GM23338 (cell line): ENCODE measurements around the gene SST. TPM values are rescaled to one million over a fixed set of nuclear protein-coding genes. Genes with fewer than 3 reads are reported as not detected.

Experiments
- ATAC-seq: fragments of 200-7000 bp; cut with Tn5 transposase; 3 replicates; pipeline ENCODE4 v1.9.1; 2020
- DNase-seq: peaks from one replicate; pipeline ENCODE4 v3.0.0-alpha.2; 2015; ENCODE audit warnings: low spot score
- H2AFZ ChIP-seq: fragments of 200-600 bp; sonication (generic); 2 replicates; pipeline ENCODE4 v1.8.0; 2016; ENCODE audit warnings: antibody characterized with exemption, mild to moderate bottlenecking, moderate library complexity
- H3F3A ChIP-seq: fragments of 200-600 bp; sonication (generic); replicated peaks from 2 replicates; pipeline ENCODE4 v1.8.0; 2017; ENCODE audit warnings: antibody characterized with exemption, mixed run types, low read depth
- H3K27ac ChIP-seq: fragments of 200-600 bp; sonication (generic); 2 replicates; pipeline ENCODE4 v1.6.1; 2016; ENCODE audit warnings: low read depth
- H3K27me3 ChIP-seq: fragments of 200-600 bp; sonication (generic); 2 replicates; pipeline ENCODE4 v1.8.0; 2016; ENCODE audit warnings: mild to moderate bottlenecking, mixed run types, moderate library complexity; ENCODE audit not compliant: insufficient read depth
- H3K36me3 ChIP-seq: fragments of 200-600 bp; sonication (generic); 2 replicates; pipeline ENCODE4 v1.8.0; 2016; ENCODE audit warnings: mild to moderate bottlenecking; ENCODE audit not compliant: insufficient read depth
- H3K4me1 ChIP-seq: fragments of 200-600 bp; sonication (generic); 2 replicates; pipeline ENCODE4 v1.8.0; 2016; ENCODE audit warnings: mild to moderate bottlenecking, moderate library complexity; ENCODE audit not compliant: insufficient read depth
- H3K4me2 ChIP-seq: fragments of 200-600 bp; sonication (generic); 2 replicates; pipeline ENCODE4 v1.7.1; 2017; ENCODE audit warnings: mixed run types
- H3K4me3 ChIP-seq: fragments of 200-600 bp; sonication (generic); 2 replicates; pipeline ENCODE4 v1.6.1; 2016; ENCODE audit warnings: mixed run types
- H3K79me2 ChIP-seq: fragments of 200-600 bp; sonication (generic); replicated peaks from 2 replicates; pipeline ENCODE4 v1.8.0; 2017; ENCODE audit warnings: mild to moderate bottlenecking; ENCODE audit not compliant: insufficient read depth
- H3K9me2 ChIP-seq: fragments of 200-600 bp; sonication (generic); 2 replicates; pipeline ENCODE4 v1.8.0; 2017; ENCODE audit not compliant: insufficient read depth
- H4K20me1 ChIP-seq: fragments of 200-600 bp; sonication (generic); replicated peaks from 2 replicates; pipeline ENCODE4 v1.8.0; 2017; ENCODE audit warnings: mild to moderate bottlenecking; ENCODE audit not compliant: insufficient read depth
- H3K27ac Mint-ChIP-seq: 2 replicates; pipeline ENCODE4 v1.8.0; 2020; ENCODE audit warnings: inconsistent platforms, mild to moderate bottlenecking, moderate library complexity, mixed read lengths
- H3K27me3 Mint-ChIP-seq: 3 replicates; pipeline ENCODE4 v1.8.0; 2022; ENCODE audit warnings: low read depth, mild to moderate bottlenecking, moderate library complexity, mixed read lengths, inconsistent platforms; ENCODE audit not compliant: insufficient read depth, poor library complexity
- H3K36me3 Mint-ChIP-seq: 3 replicates; pipeline ENCODE4 v1.8.0; 2021; ENCODE audit warnings: low read depth, mild to moderate bottlenecking, inconsistent platforms, moderate library complexity, mixed read lengths
- H3K4me1 Mint-ChIP-seq: 3 replicates; pipeline ENCODE4 v1.8.0; 2020; ENCODE audit warnings: mild to moderate bottlenecking, inconsistent platforms, mixed read lengths
- H3K4me3 Mint-ChIP-seq: 3 replicates; pipeline ENCODE4 v1.8.0; 2021; ENCODE audit warnings: moderate library complexity, mild to moderate bottlenecking, inconsistent platforms, mixed read lengths
- H3K9me3 Mint-ChIP-seq: 3 replicates; pipeline ENCODE4 v1.8.0; 2020; ENCODE audit warnings: moderate library complexity, mild to moderate bottlenecking, inconsistent platforms, mixed read lengths
- CREB1 ChIP-seq: fragments of 250-450 bp; sonication (Bioruptor Pico); IDR thresholded peaks from 2 replicates; pipeline ENCODE4 v1.5.0; 2020; ENCODE audit warnings: low read depth, mild to moderate bottlenecking, moderate library complexity
- ETS1 ChIP-seq: IDR thresholded peaks from 2 replicates; pipeline ENCODE4 v1.6.1; 2016; ENCODE audit warnings: antibody characterized with exemption
- EZH2 ChIP-seq: fragments of 200-600 bp; sonication (generic); IDR thresholded peaks from one replicate; pipeline ENCODE4 v1.8.0; 2017; ENCODE audit warnings: antibody characterized with exemption, mild to moderate bottlenecking, low read depth; ENCODE audit not compliant: unreplicated experiment
- EZH2phosphoT487 ChIP-seq: fragments of 200-600 bp; sonication (generic); IDR thresholded peaks from one replicate; pipeline ENCODE4 v1.8.1; 2018; ENCODE audit warnings: antibody characterized with exemption; ENCODE audit not compliant: unreplicated experiment
- JUNB ChIP-seq: IDR thresholded peaks from one replicate; pipeline ENCODE4 v1.6.1; 2016; ENCODE audit warnings: antibody characterized with exemption; ENCODE audit not compliant: unreplicated experiment
- NANOG ChIP-seq: IDR thresholded peaks from 2 replicates; pipeline ENCODE4 v1.6.1; 2016; ENCODE audit warnings: antibody characterized with exemption, borderline replicate concordance
- POLR2AphosphoS5 ChIP-seq: IDR thresholded peaks from 2 replicates; pipeline ENCODE4 v1.6.1; 2016; ENCODE audit warnings: antibody characterized with exemption, low read depth
- STAT1 ChIP-seq: IDR thresholded peaks from one replicate; pipeline ENCODE4 v1.6.1; 2016; ENCODE audit warnings: antibody characterized with exemption; ENCODE audit not compliant: unreplicated experiment
- ZNF114 ChIP-seq: fragments of 250-450 bp; sonication (Bioruptor Pico); IDR thresholded peaks from 2 replicates; pipeline ENCODE4 v1.5.0; 2020; ENCODE audit warnings: mild to moderate bottlenecking, moderate library complexity
- ZNF331 ChIP-seq: fragments of 250-450 bp; sonication (Bioruptor Pico); IDR thresholded peaks from 2 replicates; pipeline ENCODE4 v1.5.0; 2020; ENCODE audit warnings: low read depth, mild to moderate bottlenecking, moderate library complexity
- ZNF462 ChIP-seq: fragments of 250-450 bp; sonication (Bioruptor Pico); IDR thresholded peaks from 2 replicates; pipeline ENCODE4 v1.5.0; 2020; ENCODE audit warnings: mild to moderate bottlenecking, moderate library complexity
- polyA plus RNA-seq: library from polyadenylated mRNA; unstranded; fragments of >200 nt; fragmentation: Nextera tagmentation; extraction: Ambion mirVana; gene quantifications from 2 replicates; pipeline ENCODE4 v1.2.1, GENCODE V29; 2016
- total RNA-seq: library from RNA; depleted of rRNA; stranded (reverse); fragments of >200 nt; shearing (Covaris generic); gene quantifications from 2 replicates; pipeline ENCODE4 v1.2.3, GENCODE V29; 2014
- TF ChIP-seq, protein P1 (sequence below): IDR thresholded peaks from one replicate; pipeline ENCODE4 v1.6.1; 2018; ENCODE audit warnings: antibody characterized with exemption; ENCODE audit not compliant: unreplicated experiment
- TF ChIP-seq, protein P2 (sequence below), 2 experiments: fragments of 200-600 bp in 1 of 2; sonication (generic) in 1 of 2; conservative IDR thresholded peaks; 2 replicates each; pipeline versions ENCODE4 v1.5.1 to v1.6.1; 2016 to 2017; ENCODE audit warnings: antibody characterized with exemption in 2 of 2, low read depth in 2 of 2, mild to moderate bottlenecking in 2 of 2, moderate library complexity in 1 of 2

The SST gene
- total and polyA plus RNA-seq, 2 experiments from 2014 or later, result 3.9 TPM; not detected in 1

- Histone ChIP-seq H2AFZ (no peak overlapping the region), H3K79me2 (no peaks in the 10 kb centered on the region), H4K20me1 (0 out of 2 replicates have a peak, but pooled peaks cover 2% of the 10 kb centered on the region), H3K36me3 (no peaks in the 10 kb centered on the region), H3K9me2 (no peaks in the 10 kb centered on the region; the same call in 1 of the 2 replicates), H3K27me3 (peaks cover 26% of the 10 kb centered on the region), H3F3A (no peaks in the 10 kb centered on the region; the same call in 1 of the 2 replicates), H3K4me2 (no peak overlapping the region), H3K4me3 (no peak overlapping the region), H3K4me1 (peaks cover 8% of the 10 kb centered on the region; the same call in 1 of the 2 replicates), H3K27ac (no peak overlapping the region)
- Mint-ChIP-seq H3K9me3 (no peaks in the 10 kb centered on the region), H3K27me3 (peaks cover 25% of the 10 kb centered on the region), H3K4me1 (peaks cover 8% of the 10 kb centered on the region), H3K36me3 (no peaks in the 10 kb centered on the region), H3K4me3 (no peak overlapping the region), H3K27ac (no peak overlapping the region)
- DNase-seq (no peak), ATAC-seq (no peak)
- no peak for TF ChIP-seq JUNB
- no peak for TF ChIP-seq CREB1 (CRISPR knock-in tag)
- TF ChIP-seq ZNF114, result no peak
- TF ChIP-seq EZH2, result no peak
- TF ChIP-seq, protein P1, sequence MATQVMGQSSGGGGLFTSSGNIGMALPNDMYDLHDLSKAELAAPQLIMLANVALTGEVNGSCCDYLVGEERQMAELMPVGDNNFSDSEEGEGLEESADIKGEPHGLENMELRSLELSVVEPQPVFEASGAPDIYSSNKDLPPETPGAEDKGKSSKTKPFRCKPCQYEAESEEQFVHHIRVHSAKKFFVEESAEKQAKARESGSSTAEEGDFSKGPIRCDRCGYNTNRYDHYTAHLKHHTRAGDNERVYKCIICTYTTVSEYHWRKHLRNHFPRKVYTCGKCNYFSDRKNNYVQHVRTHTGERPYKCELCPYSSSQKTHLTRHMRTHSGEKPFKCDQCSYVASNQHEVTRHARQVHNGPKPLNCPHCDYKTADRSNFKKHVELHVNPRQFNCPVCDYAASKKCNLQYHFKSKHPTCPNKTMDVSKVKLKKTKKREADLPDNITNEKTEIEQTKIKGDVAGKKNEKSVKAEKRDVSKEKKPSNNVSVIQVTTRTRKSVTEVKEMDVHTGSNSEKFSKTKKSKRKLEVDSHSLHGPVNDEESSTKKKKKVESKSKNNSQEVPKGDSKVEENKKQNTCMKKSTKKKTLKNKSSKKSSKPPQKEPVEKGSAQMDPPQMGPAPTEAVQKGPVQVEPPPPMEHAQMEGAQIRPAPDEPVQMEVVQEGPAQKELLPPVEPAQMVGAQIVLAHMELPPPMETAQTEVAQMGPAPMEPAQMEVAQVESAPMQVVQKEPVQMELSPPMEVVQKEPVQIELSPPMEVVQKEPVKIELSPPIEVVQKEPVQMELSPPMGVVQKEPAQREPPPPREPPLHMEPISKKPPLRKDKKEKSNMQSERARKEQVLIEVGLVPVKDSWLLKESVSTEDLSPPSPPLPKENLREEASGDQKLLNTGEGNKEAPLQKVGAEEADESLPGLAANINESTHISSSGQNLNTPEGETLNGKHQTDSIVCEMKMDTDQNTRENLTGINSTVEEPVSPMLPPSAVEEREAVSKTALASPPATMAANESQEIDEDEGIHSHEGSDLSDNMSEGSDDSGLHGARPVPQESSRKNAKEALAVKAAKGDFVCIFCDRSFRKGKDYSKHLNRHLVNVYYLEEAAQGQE, result no peak
- no peak for TF ChIP-seq ZNF331 (CRISPR knock-in tag)
- TF ChIP-seq, protein P2, sequence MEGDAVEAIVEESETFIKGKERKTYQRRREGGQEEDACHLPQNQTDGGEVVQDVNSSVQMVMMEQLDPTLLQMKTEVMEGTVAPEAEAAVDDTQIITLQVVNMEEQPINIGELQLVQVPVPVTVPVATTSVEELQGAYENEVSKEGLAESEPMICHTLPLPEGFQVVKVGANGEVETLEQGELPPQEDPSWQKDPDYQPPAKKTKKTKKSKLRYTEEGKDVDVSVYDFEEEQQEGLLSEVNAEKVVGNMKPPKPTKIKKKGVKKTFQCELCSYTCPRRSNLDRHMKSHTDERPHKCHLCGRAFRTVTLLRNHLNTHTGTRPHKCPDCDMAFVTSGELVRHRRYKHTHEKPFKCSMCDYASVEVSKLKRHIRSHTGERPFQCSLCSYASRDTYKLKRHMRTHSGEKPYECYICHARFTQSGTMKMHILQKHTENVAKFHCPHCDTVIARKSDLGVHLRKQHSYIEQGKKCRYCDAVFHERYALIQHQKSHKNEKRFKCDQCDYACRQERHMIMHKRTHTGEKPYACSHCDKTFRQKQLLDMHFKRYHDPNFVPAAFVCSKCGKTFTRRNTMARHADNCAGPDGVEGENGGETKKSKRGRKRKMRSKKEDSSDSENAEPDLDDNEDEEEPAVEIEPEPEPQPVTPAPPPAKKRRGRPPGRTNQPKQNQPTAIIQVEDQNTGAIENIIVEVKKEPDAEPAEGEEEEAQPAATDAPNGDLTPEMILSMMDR (conservative IDR thresholded peaks at IDR 0.05; ENCODE audit: low read depth in 2 of 2), result no peak
- TF ChIP-seq STAT1, result no peak
- no peak for TF ChIP-seq POLR2AphosphoS5
- TF ChIP-seq ZNF462 (CRISPR knock-in tag), result no peak
- TF ChIP-seq EZH2phosphoT487, result no peak
- no peak for TF ChIP-seq ETS1
- no peak for TF ChIP-seq NANOG
These were observed 2.8 kb upstream of the SST start for GRCh38 chr3:187673012-187673411.
